Hypothalamus (tissue), 51 donors: ENCODE results near the gene UST.
"Not testable (repeated sequence)": the region's sequence is repeated elsewhere in the genome, so short reads cannot be mapped to it uniquely, and the experiment has no call there.

ENCODE experiments used
- DNase-seq, 51 donors: peaks; one replicate each; lab custom pipeline; 2025; lab: John Stamatoyannopoulos, UW

UST gene

GRCh38 chr6:149097794-149098193, 351.0 kb downstream of the UST start:
- no peak for DNase-seq

GRCh38 chr6:149098700-149099276, 352.0 kb downstream of the UST start:
- no peak for DNase-seq

- DNase-seq, result no peak
These were observed 355.5 kb downstream of the UST start for GRCh38 chr6:149102324-149102723.

GRCh38 chr6:149103950-149104349, 357.1 kb downstream of the UST start:
- not testable (repeated sequence) for DNase-seq

GRCh38 chr6:149107520-149107919, 360.7 kb downstream of the UST start:
- DNase-seq, result peak in 2 of 51 donors; percentile 10 to 54

GRCh38 chr6:149108038-149108748, 361.4 kb downstream of the UST start:
- peak in 19 of 51 donors; percentile 4 to 54 (median 16) for DNase-seq

- DNase-seq, result no peak
These were observed 361.9 kb downstream of the UST start for GRCh38 chr6:149108749-149109100.

- no peak for DNase-seq
These were observed 362.7 kb downstream of the UST start for GRCh38 chr6:149109397-149110070.

GRCh38 chr6:149111556-149112115, 364.8 kb downstream of the UST start:
- no peak for DNase-seq

GRCh38 chr6:149112976-149113375, 366.1 kb downstream of the UST start:
- DNase-seq, result no peak

GRCh38 chr6:149114167-149114566, 367.3 kb downstream of the UST start:
- DNase-seq, result peak in 33 of 51 donors; percentile 2 to 82 (median 36)

GRCh38 chr6:149118737-149119653, 372.2 kb downstream of the UST start:
- DNase-seq, result no peak

- DNase-seq, result no peak
These were observed 376.3 kb downstream of the UST start for GRCh38 chr6:149122850-149123821.

GRCh38 chr6:149125309-149125708, 378.5 kb downstream of the UST start:
- no peak for DNase-seq
